OCI-LY1 (cell line): ENCODE measurements around the gene TMEM239.

Experiments used
- H2AFZ ChIP-seq: fragments of 200-600 bp; sonication (generic), shearing (Covaris generic); 2 replicates; pipeline ENCODE4 v1.6.0; 2014; ENCODE audit warnings: antibody characterized with exemption, mild to moderate bottlenecking, low read length
- H3F3A ChIP-seq: fragments of 200-600 bp; sonication (generic), shearing (Covaris generic); 2 replicates; pipeline ENCODE4 v1.6.0; 2014; ENCODE audit warnings: mild to moderate bottlenecking, antibody characterized with exemption, low read length, moderate library complexity; ENCODE audit not compliant: insufficient read depth
- H3K27ac ChIP-seq: fragments of 200-600 bp; sonication (generic); 2 replicates; pipeline ENCODE4 v1.5.1; 2014; ENCODE audit warnings: low read length, mixed run types, mild to moderate bottlenecking, low read depth; ENCODE audit not compliant: poor library complexity, severe bottlenecking
- H3K27me3 ChIP-seq: fragments of 200-600 bp; sonication (generic); 2 replicates; pipeline ENCODE4 v1.6.0; 2014; ENCODE audit warnings: antibody characterized with exemption, mild to moderate bottlenecking, low read length, moderate library complexity; ENCODE audit not compliant: insufficient read depth
- H3K36me3 ChIP-seq: fragments of 200-600 bp; sonication (generic); 2 replicates; pipeline ENCODE4 v1.6.1; 2014; ENCODE audit warnings: mild to moderate bottlenecking, antibody characterized with exemption, low read length, moderate library complexity, mixed read lengths; ENCODE audit not compliant: insufficient read depth
- H3K4me1 ChIP-seq: fragments of 200-600 bp; sonication (generic); 2 replicates; pipeline ENCODE4 v1.5.1; 2014; ENCODE audit warnings: mild to moderate bottlenecking, low read length, moderate library complexity; ENCODE audit not compliant: insufficient read depth, severe bottlenecking
- H3K4me2 ChIP-seq: fragments of 200-600 bp; sonication (generic), shearing (Covaris generic); 2 replicates; pipeline ENCODE4 v1.6.1; 2014; ENCODE audit warnings: low read length
- H3K4me3 ChIP-seq: fragments of 200-600 bp; sonication (generic); 2 replicates; pipeline ENCODE4 v1.5.1; 2014; ENCODE audit warnings: low read length, low read depth, mild to moderate bottlenecking, mixed read lengths; ENCODE audit not compliant: poor library complexity, severe bottlenecking
- H3K79me2 ChIP-seq: fragments of 200-600 bp; shearing (Covaris generic); 2 replicates; pipeline ENCODE4 v1.6.1; 2016; ENCODE audit warnings: mixed run types, low read length, mixed read lengths; ENCODE audit not compliant: insufficient read depth
- H3K9ac ChIP-seq: fragments of 200-600 bp; sonication (generic), shearing (Covaris generic); 2 replicates; pipeline ENCODE4 v1.6.1; 2014; ENCODE audit warnings: mild to moderate bottlenecking, low read length, mixed read lengths
- H3K9me2 ChIP-seq: fragments of 200-600 bp; sonication (generic), shearing (Covaris generic); 2 replicates; pipeline ENCODE4 v1.6.1; 2014; ENCODE audit warnings: low read depth, mild to moderate bottlenecking, low read length, mixed read lengths
- H3K9me3 ChIP-seq: fragments of 200-600 bp; shearing (Covaris generic); 2 replicates; pipeline ENCODE4 v1.6.1; 2014; ENCODE audit warnings: low read length, mixed read lengths
- H4K20me1 ChIP-seq: fragments of 200-600 bp; sonication (generic), shearing (Covaris generic); 2 replicates; pipeline ENCODE4 v1.6.0; 2016; ENCODE audit warnings: mild to moderate bottlenecking, low read length; ENCODE audit not compliant: insufficient read depth
- CTCF ChIP-seq: fragments of 200-600 bp; sonication (generic), shearing (Covaris generic); IDR thresholded peaks from 2 replicates; pipeline ENCODE4 v1.5.1; 2017; ENCODE audit warnings: mild to moderate bottlenecking, antibody characterized with exemption, low read length, moderate library complexity, mixed read lengths
- EZH2 ChIP-seq: fragments of 200-600 bp; sonication (generic), shearing (Covaris generic); IDR thresholded peaks from 2 replicates; pipeline ENCODE4 v1.8.0; 2017; ENCODE audit warnings: borderline replicate concordance, mixed run types, mild to moderate bottlenecking, antibody characterized with exemption, low read length, moderate library complexity, mixed read lengths

The TMEM239 gene

DNA sequence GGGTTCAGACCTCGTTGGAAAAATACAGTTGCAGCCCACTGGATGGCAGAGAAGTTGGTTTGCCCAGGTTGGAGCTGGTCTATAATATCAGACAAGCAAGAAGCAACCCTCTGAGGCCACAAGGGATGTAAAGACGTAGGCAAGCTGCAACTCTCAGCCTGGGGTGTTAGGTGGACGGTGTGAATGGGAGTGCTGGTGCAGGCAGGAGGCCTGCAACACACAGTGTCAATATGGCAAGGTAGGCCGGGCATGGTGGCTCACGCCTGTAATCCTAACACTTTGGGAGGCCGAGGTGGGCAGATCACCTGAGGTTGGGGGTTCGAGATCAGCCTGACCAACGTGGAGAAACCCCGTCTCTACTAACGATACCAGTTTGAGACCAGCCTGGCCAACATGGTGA, 34.9 kb downstream of the TMEM239 start:
- H3F3A ChIP-seq: no peaks in the 10 kb centered on the region

GRCh38 chr20:2858591-2858990, 42.4 kb downstream of the TMEM239 start:
- Histone ChIP-seq H3K4me1 (no peaks in the 10 kb centered on the region), H3K9me2 (no peaks in the 10 kb centered on the region), H3K79me2 (no peaks in the 10 kb centered on the region), H3K27me3 (no peaks in the 10 kb centered on the region), H4K20me1 (no peaks in the 10 kb centered on the region), H3K4me3 (no peak overlapping the region), H3K9me3 (no peaks in the 10 kb centered on the region), H3K9ac (no peak overlapping the region), H3K36me3 (peaks cover 10% of the 10 kb centered on the region), H3K4me2 (no peak overlapping the region), H3K27ac (no peak overlapping the region), H3F3A (no peaks in the 10 kb centered on the region), H2AFZ (no peak overlapping the region)
- TF ChIP-seq CTCF (no peak), EZH2 (no peak)

More for the DNA sequence above, 34.9 kb downstream of the TMEM239 start:
- no peaks in the 10 kb centered on the region for H4K20me1 ChIP-seq
- no peak overlapping the region for H3K4me2 ChIP-seq
- H3K9me3 ChIP-seq: no peaks in the 10 kb centered on the region
- no peak overlapping the region for H2AFZ ChIP-seq
- peaks cover 13% of the 10 kb centered on the region for H3K4me1 ChIP-seq
- H3K9ac ChIP-seq: no peak overlapping the region
- TF ChIP-seq EZH2 (no peak), CTCF (no peak)
- H3K9me2 ChIP-seq: no peaks in the 10 kb centered on the region
- H3K79me2 ChIP-seq: no peaks in the 10 kb centered on the region
- H3K4me3 ChIP-seq: no peak overlapping the region
- no peaks in the 10 kb centered on the region for H3K27me3 ChIP-seq
- no peak overlapping the region for H3K27ac ChIP-seq
- no peaks in the 10 kb centered on the region for H3K36me3 ChIP-seq

- Histone ChIP-seq H3K27me3 (no peaks in the 10 kb centered on the region), H3K9ac (no peak overlapping the region), H3K9me3 (no peaks in the 10 kb centered on the region), H3K79me2 (no peaks in the 10 kb centered on the region), H3K4me1 (no peaks in the 10 kb centered on the region), H3K36me3 (peaks cover 14% of the 10 kb centered on the region), H3K4me3 (no peak overlapping the region), H3K4me2 (no peak overlapping the region), H4K20me1 (no peaks in the 10 kb centered on the region), H2AFZ (no peak overlapping the region), H3F3A (no peaks in the 10 kb centered on the region), H3K27ac (no peak overlapping the region), H3K9me2 (no peaks in the 10 kb centered on the region)
- TF ChIP-seq EZH2: no peak
- TF ChIP-seq CTCF: no peak
These were observed 43.4 kb downstream of the TMEM239 start for GRCh38 chr20:2859330-2860121.
